Breast epithelium (tissue), 4 donors: ENCODE results near the gene DDR1. TPM values are rescaled to one million over a fixed set of nuclear protein-coding genes. Genes with fewer than 3 reads are reported as not detected.

Experiments
- DNase-seq, 2 donors: peaks; one replicate each; pipeline ENCODE4 v3.0.0-alpha.2; 2019; ENCODE audit warnings: low spot score in 2 of 2
- H3K27ac ChIP-seq, 2 donors: fragments of 200-600 bp; sonication (generic) in 1 of 2; one replicate each; pipeline ENCODE4 v1.5.1; 2016 to 2019; ENCODE audit warnings: mild to moderate bottlenecking in 1 of 2
- H3K27me3 ChIP-seq, 2 donors: fragments of 200-600 bp; sonication (generic) in 1 of 2; one replicate each; pipeline versions ENCODE4 v1.5.1 to v1.6.0; 2017 to 2019; ENCODE audit warnings: control low read depth in 1 of 2, mild to moderate bottlenecking in 1 of 2
- H3K36me3 ChIP-seq: fragments of 200-600 bp; one replicate; pipeline ENCODE4 v1.5.1; 2019
- H3K4me1 ChIP-seq, 2 donors: fragments of 200-600 bp; sonication (generic); one replicate each; pipeline ENCODE4 v1.5.1; 2016 to 2019; ENCODE audit warnings: control low read depth in 1 of 2
- H3K4me3 ChIP-seq, 3 donors: fragments of 200-600 bp; sonication (generic); 1 replicate in 2 of 3; 2 replicates in 1 of 3; pipeline ENCODE4 v1.5.1; 2016 to 2019; ENCODE audit warnings: mild to moderate bottlenecking in 3 of 3, moderate library complexity in 2 of 3
- H3K9me3 ChIP-seq, 2 donors: fragments of 200-600 bp; sonication (generic) in 1 of 2; one replicate each; pipeline ENCODE4 v1.5.1; 2016 to 2019; ENCODE audit warnings: control low read depth in 1 of 2
- CTCF ChIP-seq, 3 donors: fragments of 450-650 bp; IDR thresholded peaks; one replicate each; pipeline ENCODE4 v1.5.1; 2016 to 2017; ENCODE audit warnings: antibody characterized with exemption in 3 of 3, mild to moderate bottlenecking in 3 of 3, moderate library complexity in 3 of 3
- POLR2A ChIP-seq: fragments of 450-650 bp; IDR thresholded peaks from one replicate; pipeline ENCODE4 v1.6.1; 2016; ENCODE audit warnings: antibody characterized with exemption, mild to moderate bottlenecking, moderate library complexity
- POLR2AphosphoS5 ChIP-seq, 3 donors: sonication (generic); formaldehyde crosslinking; IDR thresholded peaks; one replicate each; pipeline ENCODE4 v1.6.1; 2017; ENCODE audit warnings: antibody characterized with exemption in 3 of 3
- intact Hi-C: fragments of 100-400 bp; cut with DNase I; formaldehyde crosslinking; loops from one replicate; pipeline ENCODE4 v1.15.1; 2023; ENCODE audit warnings: low total_unique reads
- total RNA-seq, 3 donors: library from RNA; depleted of rRNA; stranded (reverse); fragments of >200 nt; gene quantifications; one replicate each; pipeline ENCODE4 v1.1.0, GENCODE V29; 2016

DDR1 gene
- total RNA-seq, 3 donors from 2014 or later = 18.1 to 149 (median 72.1) TPM

- intact Hi-C loops = no loop called here
- DNase-seq = no peak
- Histone ChIP-seq H3K4me1 (peaks cover 0 to 3% of the 10 kb centered on the region in 2 donors), H3K27ac (no peak overlapping the region), H3K4me3 (no peak overlapping the region), H3K27me3 (no peaks in the 10 kb centered on the region), H3K36me3 (no peaks in the 10 kb centered on the region), H3K9me3 (no peaks in the 10 kb centered on the region)
- no peak for TF ChIP-seq CTCF (IDR thresholded peaks at IDR 0.05)
- no peak for TF ChIP-seq POLR2AphosphoS5 (IDR thresholded peaks at IDR 0.05)
- no peak for TF ChIP-seq POLR2A
Observed at GRCh38 chr6:30891816-30892538, 7.7 kb downstream of the DDR1 start.

DNA sequence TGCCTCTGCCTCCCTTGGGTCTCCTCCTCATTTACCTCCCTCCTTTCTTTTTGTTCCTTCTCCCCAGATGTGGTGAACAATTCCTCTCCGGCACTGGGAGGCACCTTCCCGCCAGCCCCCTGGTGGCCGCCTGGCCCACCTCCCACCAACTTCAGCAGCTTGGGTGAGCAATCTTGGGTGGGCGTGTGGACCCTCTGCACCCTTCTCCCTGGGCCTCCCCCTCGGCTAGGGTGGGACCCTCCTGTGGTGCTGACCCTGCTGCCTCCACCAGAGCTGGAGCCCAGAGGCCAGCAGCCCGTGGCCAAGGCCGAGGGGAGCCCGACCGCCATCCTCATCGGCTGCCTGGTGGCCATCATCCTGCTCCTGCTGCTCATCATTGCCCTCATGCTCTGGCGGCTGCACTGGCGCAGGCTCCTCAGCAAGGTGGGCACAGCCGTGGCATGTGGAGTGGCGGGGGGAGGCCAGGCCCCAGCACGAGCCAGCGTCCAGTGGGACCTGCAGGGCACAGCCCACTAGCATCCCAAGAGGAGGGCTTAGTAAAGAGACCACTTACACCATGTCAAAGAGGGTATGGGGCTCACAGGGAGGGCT lies 8.8 kb downstream of the DDR1 start:
- no peak overlapping the region for H3K4me3 ChIP-seq
- no peaks in the 10 kb centered on the region for H3K9me3 ChIP-seq
- TF ChIP-seq POLR2A (no peak), POLR2AphosphoS5 (IDR thresholded peaks at IDR 0.05) (no peak), CTCF (IDR thresholded peaks at IDR 0.05) (no peak)
- no peak for DNase-seq
- intact Hi-C loops = no loop called here
- no peaks in the 10 kb centered on the region for H3K36me3 ChIP-seq
- H3K27me3 ChIP-seq = no peaks in the 10 kb centered on the region
- no peak overlapping the region for H3K27ac ChIP-seq
- H3K4me1 ChIP-seq = peaks cover 0 to 3% of the 10 kb centered on the region in 2 donors

DNA sequence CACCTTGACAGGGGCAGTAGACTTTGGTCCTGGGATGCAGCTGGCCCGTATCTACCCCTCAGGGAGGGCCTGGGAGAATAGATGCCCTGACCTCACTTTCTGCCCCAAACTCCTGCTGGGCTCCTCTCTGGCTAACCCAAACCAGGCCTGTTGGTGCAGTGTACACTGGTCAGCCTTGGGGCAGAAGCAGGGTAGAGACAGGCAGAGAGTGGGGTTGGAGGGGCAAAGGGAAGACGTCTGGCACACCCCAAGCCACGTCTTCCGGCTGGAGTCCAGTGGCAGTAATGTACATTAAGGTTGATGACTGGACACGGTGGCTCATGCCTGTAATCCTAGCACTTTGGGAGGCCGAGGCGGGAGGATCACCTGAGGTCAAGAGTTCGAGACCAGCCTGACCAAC lies 9.3 kb downstream of the DDR1 start:
- Histone ChIP-seq H3K36me3 (no peaks in the 10 kb centered on the region), H3K9me3 (no peaks in the 10 kb centered on the region), H3K4me3 (no peak overlapping the region), H3K4me1 (no peaks in the 10 kb centered on the region), H3K27me3 (no peaks in the 10 kb centered on the region), H3K27ac (no peak overlapping the region)
- TF ChIP-seq POLR2AphosphoS5 (IDR thresholded peaks at IDR 0.05) (no peak), CTCF (IDR thresholded peaks at IDR 0.05) (no peak), POLR2A (no peak)
- no peak for DNase-seq
- intact Hi-C loops = no loop called here

GRCh38 chr6:30894381-30894780 lies 10.1 kb downstream of the DDR1 start:
- no peaks in the 10 kb centered on the region for H3K27me3 ChIP-seq
- no peaks in the 10 kb centered on the region for H3K36me3 ChIP-seq
- H3K9me3 ChIP-seq = no peaks in the 10 kb centered on the region
- TF ChIP-seq POLR2AphosphoS5 (IDR thresholded peaks at IDR 0.05) (no peak), CTCF (IDR thresholded peaks at IDR 0.05) (no peak)
- H3K27ac ChIP-seq = peak overlapping the region in 1 of 2 donors; percentile 25
- H3K4me3 ChIP-seq = no peak overlapping the region
- no peak for DNase-seq
- no peaks in the 10 kb centered on the region for H3K4me1 ChIP-seq
- intact Hi-C loops = no loop called here

DNA sequence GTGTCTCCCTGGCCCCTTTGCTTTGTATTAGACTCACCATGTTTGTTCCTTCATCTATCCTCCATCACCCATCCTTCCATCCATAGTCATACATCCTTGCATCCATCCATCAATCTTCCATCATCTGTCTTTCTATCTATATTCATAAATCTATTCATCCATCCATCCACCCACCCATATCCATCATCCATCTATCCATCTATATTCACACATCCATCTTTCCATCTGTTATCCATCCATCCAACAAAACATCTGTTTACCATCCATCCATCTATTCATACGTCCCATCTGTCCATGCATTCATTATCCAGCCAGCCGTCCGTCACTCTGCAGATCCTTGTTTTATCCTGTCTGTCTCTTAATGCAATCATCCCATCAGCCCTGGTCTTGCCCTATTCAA lies 10.6 kb downstream of the DDR1 start:
- intact Hi-C loops = no loop called here
- no peak for TF ChIP-seq POLR2AphosphoS5 (IDR thresholded peaks at IDR 0.05)
- no peak for TF ChIP-seq POLR2A
- no peak for TF ChIP-seq CTCF (IDR thresholded peaks at IDR 0.05)
- no peak for DNase-seq

More for the DNA sequence above, 10.6 kb downstream of the DDR1 start:
- no peaks in the 10 kb centered on the region for H3K9me3 ChIP-seq
- H3K4me1 ChIP-seq = no peaks in the 10 kb centered on the region
- no peaks in the 10 kb centered on the region for H3K36me3 ChIP-seq
- H3K27ac ChIP-seq = peak overlapping the region in 1 of 2 donors; percentile 25
- no peaks in the 10 kb centered on the region for H3K27me3 ChIP-seq
- H3K4me3 ChIP-seq = no peak overlapping the region
